GM10266 (cell line): ENCODE data around the gene ASPG.

Experiments used
- DNase-seq: peaks from one replicate; pipeline ENCODE4 v3.0.0; 2012; ENCODE audit errors: extremely low spot score
- TF ChIP-seq, protein P1 (sequence below): IDR thresholded peaks from 2 replicates; pipeline ENCODE4 v1.5.1; 2012; ENCODE audit warnings: mild to moderate bottlenecking, low read depth; ENCODE audit not compliant: control insufficient read depth, insufficient read depth; ENCODE audit errors: missing control alignments

The ASPG gene

GRCh38 chr14:104136472-104137296 is 51.2 kb downstream of the ASPG start:
- TF ChIP-seq, protein P1, sequence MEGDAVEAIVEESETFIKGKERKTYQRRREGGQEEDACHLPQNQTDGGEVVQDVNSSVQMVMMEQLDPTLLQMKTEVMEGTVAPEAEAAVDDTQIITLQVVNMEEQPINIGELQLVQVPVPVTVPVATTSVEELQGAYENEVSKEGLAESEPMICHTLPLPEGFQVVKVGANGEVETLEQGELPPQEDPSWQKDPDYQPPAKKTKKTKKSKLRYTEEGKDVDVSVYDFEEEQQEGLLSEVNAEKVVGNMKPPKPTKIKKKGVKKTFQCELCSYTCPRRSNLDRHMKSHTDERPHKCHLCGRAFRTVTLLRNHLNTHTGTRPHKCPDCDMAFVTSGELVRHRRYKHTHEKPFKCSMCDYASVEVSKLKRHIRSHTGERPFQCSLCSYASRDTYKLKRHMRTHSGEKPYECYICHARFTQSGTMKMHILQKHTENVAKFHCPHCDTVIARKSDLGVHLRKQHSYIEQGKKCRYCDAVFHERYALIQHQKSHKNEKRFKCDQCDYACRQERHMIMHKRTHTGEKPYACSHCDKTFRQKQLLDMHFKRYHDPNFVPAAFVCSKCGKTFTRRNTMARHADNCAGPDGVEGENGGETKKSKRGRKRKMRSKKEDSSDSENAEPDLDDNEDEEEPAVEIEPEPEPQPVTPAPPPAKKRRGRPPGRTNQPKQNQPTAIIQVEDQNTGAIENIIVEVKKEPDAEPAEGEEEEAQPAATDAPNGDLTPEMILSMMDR, result no peak
- DNase-seq, result no peak

GRCh38 chr14:104137297-104138097 is 52.0 kb downstream of the ASPG start:
- TF ChIP-seq, protein P1, result peak; percentile 87
- DNase-seq, result peak; percentile 93

DNA sequence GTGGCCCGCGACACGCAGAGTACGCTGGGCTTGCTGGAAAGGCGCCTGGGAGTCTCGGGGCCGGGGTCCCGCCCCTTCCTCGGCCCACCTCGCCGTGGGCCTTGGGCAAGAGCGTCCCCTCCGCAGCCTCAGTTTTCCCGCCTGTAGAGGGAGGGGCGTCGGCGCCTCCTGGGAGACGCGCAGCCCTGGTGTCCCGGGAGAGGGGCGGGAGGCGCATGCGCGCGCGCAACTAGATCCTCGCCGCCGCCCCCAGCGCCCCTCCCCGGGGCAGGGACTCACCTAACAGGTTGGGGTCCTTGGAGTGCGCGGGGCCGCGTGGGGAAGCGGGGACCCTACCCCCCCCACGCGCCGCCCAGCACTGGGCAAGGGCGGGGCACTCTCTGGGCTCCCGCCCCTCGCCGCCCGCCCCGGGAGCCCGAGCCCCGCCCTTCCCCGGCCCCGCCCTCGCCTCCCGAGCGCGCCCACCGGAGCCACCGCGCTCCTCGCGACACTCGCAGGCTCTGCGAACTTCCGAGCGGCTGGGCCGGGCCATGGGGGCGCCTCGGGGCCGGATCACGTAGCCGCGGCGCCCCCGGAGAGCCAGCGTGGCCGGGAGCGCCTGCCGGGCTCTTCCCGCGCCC is 52.7 kb downstream of the ASPG start, which contains the start of gene KIF26A:
Gene KIF26A, plus strand, starts transcription at position 490 of the 620 bp plus-strand sequence. CDS start 136 bp downstream, outside the sequence.
- TF ChIP-seq, protein P1, result no peak
- DNase-seq, result no peak

- no peak for DNase-seq
- TF ChIP-seq, protein P1, result no peak
These were observed 53.4 kb downstream of the ASPG start for GRCh38 chr14:104138718-104139459.

DNA sequence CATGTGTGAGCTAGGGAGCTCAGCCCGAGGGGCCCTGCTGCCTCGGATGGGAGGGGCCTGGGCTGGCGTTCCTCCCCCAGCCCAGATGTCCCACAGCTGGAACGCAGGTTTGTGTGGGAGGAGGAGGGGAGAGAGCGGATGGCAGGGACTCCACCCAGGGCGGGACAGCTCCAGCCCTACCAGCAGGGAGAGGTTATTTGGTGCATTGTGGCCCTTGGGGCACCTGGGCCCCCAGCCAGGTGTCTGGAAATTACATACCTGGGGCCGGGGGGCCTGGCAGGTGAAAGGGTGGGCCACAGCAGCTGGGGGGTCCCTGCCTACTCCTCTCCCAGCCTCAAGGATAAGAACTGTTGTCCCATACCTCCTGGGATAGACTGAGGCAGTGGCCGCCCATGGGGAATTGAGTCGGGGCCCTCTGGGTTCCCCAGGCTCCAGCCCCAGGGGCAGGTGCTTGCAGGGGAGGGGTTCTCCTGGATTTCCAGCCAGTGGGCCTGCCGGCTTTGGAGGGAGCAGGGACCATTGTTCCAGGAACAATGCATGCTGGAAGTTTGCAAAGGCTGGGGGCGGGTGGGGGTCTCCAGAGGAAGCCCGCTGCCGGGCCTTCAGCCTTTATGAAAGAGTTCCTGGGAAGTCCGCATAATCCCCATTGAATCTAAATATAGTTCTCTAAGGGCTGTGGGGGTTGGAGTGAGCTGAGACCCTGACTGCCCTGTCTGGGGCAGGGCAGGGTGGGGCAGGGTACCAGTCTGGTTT is 54.1 kb downstream of the ASPG start:
- DNase-seq, result no peak
- TF ChIP-seq, protein P1, result no peak

- TF ChIP-seq, protein P1, result no peak
- no peak for DNase-seq
These were observed 54.6 kb downstream of the ASPG start for GRCh38 chr14:104140213-104140462.
